ENCODE measurements around the gene BRPF1. TPM values are rescaled to one million over a fixed set of nuclear protein-coding genes. Genes with fewer than 3 reads are reported as not detected.

The BRPF1 gene
- total RNA-seq, 1 donor from 2014 or later, result 27.1 TPM

DNA sequence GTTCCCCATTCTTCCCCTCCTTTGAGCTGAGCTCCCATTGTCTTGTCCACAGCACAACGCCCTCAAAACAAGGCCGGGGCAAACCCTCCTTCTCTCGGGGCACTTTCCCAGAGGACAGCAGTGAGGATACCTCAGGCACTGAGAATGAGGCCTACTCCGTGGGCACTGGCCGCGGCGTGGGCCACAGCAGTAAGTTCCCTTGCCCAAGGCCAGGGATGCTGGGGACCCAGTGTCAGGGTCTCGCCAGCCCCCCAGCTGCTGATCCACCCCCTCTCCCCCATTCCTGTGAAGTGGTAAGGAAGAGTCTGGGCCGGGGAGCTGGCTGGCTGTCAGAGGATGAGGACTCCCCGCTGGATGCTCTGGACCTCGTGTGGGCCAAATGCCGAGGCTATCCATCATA, 14.0 kb downstream of the BRPF1 start:
- no peaks in the 10 kb centered on the region for H3K27me3 Mint-ChIP-seq (ENCODE audit: low read depth)
- DNase-seq (ENCODE audit: low spot score in 2 of 2, unreplicated experiment in 2 of 2), result no peak
- TF ChIP-seq CTCF (IDR thresholded peaks at IDR 0.05; ENCODE audit: unreplicated experiment), result no peak

DNA sequence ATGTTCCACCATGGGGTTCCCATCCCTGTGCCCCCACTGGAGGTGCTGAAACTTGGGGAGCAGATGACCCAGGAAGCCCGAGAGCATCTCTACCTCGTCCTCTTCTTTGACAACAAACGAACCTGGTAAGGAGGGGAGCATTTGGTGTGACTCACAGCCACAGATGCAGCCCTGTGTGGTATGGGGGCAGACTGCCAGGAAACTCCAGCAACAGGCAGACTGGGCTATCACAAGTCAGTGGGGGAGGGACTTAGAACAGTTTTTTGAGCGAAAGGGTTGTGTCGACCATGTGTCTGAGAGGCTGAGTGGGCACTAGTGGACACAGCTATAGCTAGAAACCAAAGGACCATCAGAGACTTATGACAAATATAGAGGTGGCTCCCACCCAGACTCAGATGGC, 14.8 kb downstream of the BRPF1 start:
- Mint-ChIP-seq H3K36me3 (peaks cover 21% of the 10 kb centered on the region), H3K4me3 (no peak overlapping the region), H3K4me1 (peaks cover 16% of the 10 kb centered on the region), H3K27ac (no peak overlapping the region), H3K27me3 (ENCODE audit: low read depth) (no peaks in the 10 kb centered on the region), H3K9me3 (no peaks in the 10 kb centered on the region)
- DNase-seq (ENCODE audit: low spot score in 2 of 2, unreplicated experiment in 2 of 2), result no peak
- TF ChIP-seq CTCF (IDR thresholded peaks at IDR 0.05; ENCODE audit: unreplicated experiment), result no peak

More for the DNA sequence above, 14.0 kb downstream of the BRPF1 start:
- Mint-ChIP-seq H3K9me3 (no peaks in the 10 kb centered on the region), H3K4me1 (peaks cover 12% of the 10 kb centered on the region), H3K4me3 (no peak overlapping the region), H3K27ac (no peak overlapping the region), H3K36me3 (peaks cover 22% of the 10 kb centered on the region)

DNA sequence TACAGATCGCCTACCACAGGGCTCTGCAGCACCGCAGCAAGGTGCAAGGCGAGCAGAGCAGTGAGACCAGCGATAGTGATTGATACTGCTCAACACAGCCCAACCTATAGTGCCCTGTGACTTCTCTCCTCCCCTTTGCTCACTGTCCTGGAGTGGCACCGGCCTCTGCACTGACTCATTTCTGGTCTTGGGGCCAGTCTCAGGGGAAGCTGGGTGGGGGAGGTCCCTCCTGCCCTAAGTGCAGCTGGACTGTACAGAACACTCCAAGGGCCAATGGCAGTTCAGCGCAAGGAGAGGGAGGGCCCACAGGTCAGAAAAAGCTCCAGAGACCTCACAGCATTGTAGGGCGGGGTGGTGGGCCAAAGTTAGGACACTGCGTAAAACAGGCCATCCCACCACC, 15.7 kb downstream of the BRPF1 start:
- no peak for TF ChIP-seq CTCF (IDR thresholded peaks at IDR 0.05; ENCODE audit: unreplicated experiment)
- H3K9me3 Mint-ChIP-seq, result no peaks in the 10 kb centered on the region
- no peak overlapping the region for H3K27ac Mint-ChIP-seq
- peaks cover 22% of the 10 kb centered on the region for H3K4me1 Mint-ChIP-seq
- no peaks in the 10 kb centered on the region for H3K27me3 Mint-ChIP-seq (ENCODE audit: low read depth)
- H3K4me3 Mint-ChIP-seq, result no peak overlapping the region
- peaks cover 25% of the 10 kb centered on the region for H3K36me3 Mint-ChIP-seq
- DNase-seq (ENCODE audit: low spot score in 2 of 2, unreplicated experiment in 2 of 2), result no peak

- Mint-ChIP-seq H3K27ac (no peak overlapping the region), H3K27me3 (ENCODE audit: low read depth) (no peaks in the 10 kb centered on the region)
Observed at GRCh38 chr3:9748031-9748430, 16.5 kb downstream of the BRPF1 start.

DNA sequence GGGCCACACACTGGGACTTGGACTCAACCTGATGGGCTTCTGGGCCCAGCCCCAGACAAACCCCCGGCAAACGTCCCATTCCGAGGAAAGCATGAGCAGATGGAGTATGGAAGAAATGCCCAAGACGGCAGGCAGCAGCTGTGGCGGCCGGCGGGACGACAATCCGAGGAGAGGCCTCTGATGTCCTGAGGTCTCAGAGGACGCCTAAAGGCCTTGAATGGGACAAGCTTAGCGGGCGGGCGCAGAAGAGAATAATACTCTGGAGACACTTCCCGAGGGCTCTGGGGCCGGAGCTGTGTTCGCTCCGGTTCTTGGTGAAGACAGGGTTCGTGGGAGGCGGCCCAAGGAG, 17.7 kb downstream of the BRPF1 start:
- no peaks in the 10 kb centered on the region for H3K27me3 Mint-ChIP-seq (ENCODE audit: low read depth)
- no peak for TF ChIP-seq CTCF (IDR thresholded peaks at IDR 0.05; ENCODE audit: unreplicated experiment)
- peaks cover 19% of the 10 kb centered on the region for H3K36me3 Mint-ChIP-seq
- H3K9me3 Mint-ChIP-seq, result no peaks in the 10 kb centered on the region
- peak overlapping the region; percentile 94 for H3K4me3 Mint-ChIP-seq
- no peak for DNase-seq (ENCODE audit: low spot score in 2 of 2, unreplicated experiment in 2 of 2)
- peaks cover 22% of the 10 kb centered on the region for H3K4me1 Mint-ChIP-seq
- peak overlapping the region; percentile 97 for H3K27ac Mint-ChIP-seq

More at GRCh38 chr3:9748031-9748430, 16.5 kb downstream of the BRPF1 start:
- no peak for TF ChIP-seq CTCF (IDR thresholded peaks at IDR 0.05; ENCODE audit: unreplicated experiment)
- H3K4me3 Mint-ChIP-seq, result no peak overlapping the region
- H3K9me3 Mint-ChIP-seq, result no peaks in the 10 kb centered on the region
- DNase-seq (ENCODE audit: low spot score in 2 of 2, unreplicated experiment in 2 of 2), result no peak
- peaks cover 22% of the 10 kb centered on the region for H3K4me1 Mint-ChIP-seq
- H3K36me3 Mint-ChIP-seq, result peaks cover 25% of the 10 kb centered on the region
